ENCODE data around the gene PRPF18.

DNA sequence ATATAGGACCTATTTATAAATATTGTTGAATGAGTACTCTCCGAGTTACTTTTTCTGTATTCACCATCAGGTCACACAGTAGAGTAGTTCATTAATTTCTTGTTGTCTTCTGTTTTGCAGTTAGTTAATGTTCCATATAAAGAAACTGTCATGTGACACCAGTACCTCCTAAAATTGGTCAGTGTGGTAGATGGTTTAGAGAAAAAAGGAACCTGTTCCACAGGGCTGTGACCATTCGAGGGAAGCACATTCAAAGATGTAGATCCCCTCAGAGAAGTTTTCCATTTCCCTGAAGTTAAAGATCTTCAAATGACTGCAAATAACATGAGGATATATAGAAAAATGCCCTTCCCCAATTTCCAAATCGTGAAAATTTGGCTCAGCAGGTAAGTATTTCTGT, 45.7 kb downstream of the PRPF18 start:
- TF ChIP-seq, protein P1, sequence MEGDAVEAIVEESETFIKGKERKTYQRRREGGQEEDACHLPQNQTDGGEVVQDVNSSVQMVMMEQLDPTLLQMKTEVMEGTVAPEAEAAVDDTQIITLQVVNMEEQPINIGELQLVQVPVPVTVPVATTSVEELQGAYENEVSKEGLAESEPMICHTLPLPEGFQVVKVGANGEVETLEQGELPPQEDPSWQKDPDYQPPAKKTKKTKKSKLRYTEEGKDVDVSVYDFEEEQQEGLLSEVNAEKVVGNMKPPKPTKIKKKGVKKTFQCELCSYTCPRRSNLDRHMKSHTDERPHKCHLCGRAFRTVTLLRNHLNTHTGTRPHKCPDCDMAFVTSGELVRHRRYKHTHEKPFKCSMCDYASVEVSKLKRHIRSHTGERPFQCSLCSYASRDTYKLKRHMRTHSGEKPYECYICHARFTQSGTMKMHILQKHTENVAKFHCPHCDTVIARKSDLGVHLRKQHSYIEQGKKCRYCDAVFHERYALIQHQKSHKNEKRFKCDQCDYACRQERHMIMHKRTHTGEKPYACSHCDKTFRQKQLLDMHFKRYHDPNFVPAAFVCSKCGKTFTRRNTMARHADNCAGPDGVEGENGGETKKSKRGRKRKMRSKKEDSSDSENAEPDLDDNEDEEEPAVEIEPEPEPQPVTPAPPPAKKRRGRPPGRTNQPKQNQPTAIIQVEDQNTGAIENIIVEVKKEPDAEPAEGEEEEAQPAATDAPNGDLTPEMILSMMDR (IDR thresholded peaks at IDR 0.05; ENCODE audit: low read depth, low read length), result no peak
- TF ChIP-seq POLR2A (IDR thresholded peaks at IDR 0.05; ENCODE audit: extremely low read depth, insufficient read length), result no peak
- no peak for TF ChIP-seq MYC (IDR thresholded peaks at IDR 0.05; ENCODE audit: low read depth, low read length)
